Fibroblast of skin of left biceps (primary cell): ENCODE measurements around the gene HPRT1.

Experiments
- DNase-seq, 2 experiments: peaks; one replicate each; pipeline ENCODE4 v3.0.0-alpha.2; 2013; ENCODE audit warnings: low read depth in 2 of 2

The HPRT1 gene

GRCh38 chrX:134476284-134476683 lies 16.3 kb downstream of the HPRT1 start:
- DNase-seq: no peak

- DNase-seq: no peak
Observed at GRCh38 chrX:134478374-134478773, 18.4 kb downstream of the HPRT1 start.

- no peak for DNase-seq
Observed at GRCh38 chrX:134480061-134480460, 20.1 kb downstream of the HPRT1 start.

GRCh38 chrX:134481339-134481738 lies 21.4 kb downstream of the HPRT1 start:
- DNase-seq: no peak

- no peak for DNase-seq
Observed at GRCh38 chrX:134482371-134482770, 22.4 kb downstream of the HPRT1 start.

GRCh38 chrX:134484039-134484438 lies 24.1 kb downstream of the HPRT1 start:
- DNase-seq: peak in 1 of 2 experiments; percentile 17

GRCh38 chrX:134501941-134502340 lies 42.0 kb downstream of the HPRT1 start:
- DNase-seq: no peak

GRCh38 chrX:134502686-134503085 lies 42.7 kb downstream of the HPRT1 start:
- DNase-seq: no peak

GRCh38 chrX:134512566-134512965 lies 52.6 kb downstream of the HPRT1 start:
- peak; percentile 42 to 45 for DNase-seq

- no peak for DNase-seq
Observed at GRCh38 chrX:134513091-134513490, 53.1 kb downstream of the HPRT1 start.

- peak in 1 of 2 experiments; percentile 25 for DNase-seq
Observed at GRCh38 chrX:134520860-134521390, 61.0 kb downstream of the HPRT1 start.

GRCh38 chrX:134524181-134524580 lies 64.2 kb downstream of the HPRT1 start:
- DNase-seq: no peak

GRCh38 chrX:134525086-134525792 lies 65.3 kb downstream of the HPRT1 start:
- DNase-seq: no peak

- DNase-seq: no peak
Observed at GRCh38 chrX:134526399-134526798, 66.4 kb downstream of the HPRT1 start.

- DNase-seq: no peak
Observed at GRCh38 chrX:134528960-134529359, 69.0 kb downstream of the HPRT1 start.

- no peak for DNase-seq
Observed at GRCh38 chrX:134529481-134529880, 69.5 kb downstream of the HPRT1 start.

GRCh38 chrX:134530845-134531244 lies 70.9 kb downstream of the HPRT1 start:
- DNase-seq: no peak

- no peak for DNase-seq
Observed at GRCh38 chrX:134533352-134533751, 73.4 kb downstream of the HPRT1 start.

GRCh38 chrX:134533952-134534351 lies 74.0 kb downstream of the HPRT1 start:
- no peak for DNase-seq

- DNase-seq: no peak
Observed at GRCh38 chrX:134537179-134537955, 77.4 kb downstream of the HPRT1 start.

GRCh38 chrX:134538316-134538715 lies 78.4 kb downstream of the HPRT1 start:
- DNase-seq: no peak

GRCh38 chrX:134541906-134542305 lies 81.9 kb downstream of the HPRT1 start:
- no peak for DNase-seq

- DNase-seq: peak; percentile 89 to 90
Observed at GRCh38 chrX:134542485-134542884, 82.5 kb downstream of the HPRT1 start.
